HG03159 (cell line): Measurements from ENCODE around the gene AXIN2.
"Not testable (repeated sequence)": the region's sequence is repeated elsewhere in the genome, so short reads cannot be mapped to it uniquely, and the experiment has no call there.

Experiments used
- ATAC-seq: cut with Tn5 transposase; IDR thresholded peaks from one replicate; pipeline ENCODE4 v1.9.1; 2021; ENCODE audit warnings: mild to moderate bottlenecking, moderate library complexity; ENCODE audit not compliant: unreplicated experiment

The AXIN2 gene

DNA sequence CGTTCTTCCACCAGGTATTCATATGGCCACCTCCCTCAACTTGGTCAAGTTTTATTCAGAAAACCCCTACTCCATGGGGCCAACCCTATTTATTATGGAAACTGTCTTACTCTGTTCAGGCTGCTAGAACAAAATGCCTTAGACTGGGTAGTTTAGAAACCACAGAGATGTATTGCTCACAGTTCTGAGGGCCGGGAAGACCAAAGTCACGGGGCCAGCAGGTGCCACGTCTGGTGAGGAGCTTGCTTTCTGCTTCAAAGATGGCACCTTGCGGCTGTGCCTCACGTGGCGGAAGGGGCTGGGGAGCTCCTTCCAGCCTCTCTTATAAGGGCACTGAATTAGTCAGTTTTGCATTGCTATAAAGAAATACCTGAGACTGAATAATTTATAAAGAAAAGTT lies 74.3 kb downstream of the AXIN2 start:
- ATAC-seq, result no peak

DNA sequence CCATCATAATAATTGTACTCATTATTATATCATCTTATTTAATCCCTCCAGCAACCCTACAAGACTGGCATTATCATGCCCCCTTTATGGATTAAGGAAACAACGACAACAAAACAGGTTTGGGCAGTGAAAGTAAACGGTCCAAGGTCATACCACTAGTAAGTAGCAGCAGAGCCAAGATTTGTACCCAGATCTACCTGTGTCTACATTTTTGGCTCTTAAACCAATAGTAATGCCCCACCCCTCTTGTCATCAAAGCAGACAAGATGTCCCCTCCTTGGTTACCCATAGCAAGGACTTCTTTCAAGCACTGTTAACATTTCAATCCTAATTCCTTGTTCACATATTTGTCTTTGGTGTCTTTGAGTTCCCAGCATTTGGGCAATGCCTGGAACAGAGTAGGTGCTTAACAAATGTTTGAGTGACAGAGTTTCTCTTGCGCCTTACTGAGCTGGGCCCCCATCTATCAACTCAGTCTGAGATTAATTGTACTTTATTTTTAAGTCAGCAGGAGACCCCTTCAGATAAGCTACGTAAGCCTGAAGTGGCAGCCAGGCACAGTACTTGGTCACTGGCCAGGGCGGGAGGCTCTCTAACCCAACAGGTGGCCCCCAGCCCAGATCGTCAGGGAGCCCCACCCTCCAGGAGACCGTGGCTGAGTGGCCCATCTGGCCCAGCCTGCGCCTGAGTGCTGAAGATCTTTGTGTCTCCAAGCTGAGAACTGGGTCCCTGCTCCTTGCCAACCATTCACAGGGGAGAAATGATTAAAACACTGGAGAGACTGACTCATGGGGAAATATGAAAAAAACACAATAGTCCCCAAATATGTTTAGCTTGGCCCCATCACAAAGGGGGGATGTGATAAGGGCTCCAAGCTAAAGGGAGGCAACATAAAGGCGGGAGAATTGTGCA lies 75.8 kb downstream of the AXIN2 start:
- no peak for ATAC-seq

DNA sequence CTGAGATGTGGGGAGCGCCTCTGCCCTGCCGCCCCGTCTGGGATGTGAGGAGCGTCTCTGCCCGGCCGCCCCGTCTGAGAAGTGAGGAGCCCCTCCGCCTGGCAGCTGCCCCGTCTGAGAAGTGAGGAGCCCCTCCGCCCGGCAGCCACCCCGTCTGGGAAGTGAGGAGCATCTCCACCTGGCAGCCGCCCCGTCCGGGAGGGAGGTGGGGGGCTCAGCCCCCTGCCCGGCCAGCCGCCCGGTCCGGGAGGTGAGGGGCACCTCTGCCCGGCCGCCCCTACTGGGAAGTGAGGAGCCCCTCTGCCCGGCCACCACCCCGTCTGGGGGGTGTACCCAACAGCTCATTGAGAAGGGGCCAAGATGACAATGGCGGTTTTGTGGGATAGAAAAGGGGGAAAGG lies 77.0 kb downstream of the AXIN2 start:
- not testable (repeated sequence) for ATAC-seq

DNA sequence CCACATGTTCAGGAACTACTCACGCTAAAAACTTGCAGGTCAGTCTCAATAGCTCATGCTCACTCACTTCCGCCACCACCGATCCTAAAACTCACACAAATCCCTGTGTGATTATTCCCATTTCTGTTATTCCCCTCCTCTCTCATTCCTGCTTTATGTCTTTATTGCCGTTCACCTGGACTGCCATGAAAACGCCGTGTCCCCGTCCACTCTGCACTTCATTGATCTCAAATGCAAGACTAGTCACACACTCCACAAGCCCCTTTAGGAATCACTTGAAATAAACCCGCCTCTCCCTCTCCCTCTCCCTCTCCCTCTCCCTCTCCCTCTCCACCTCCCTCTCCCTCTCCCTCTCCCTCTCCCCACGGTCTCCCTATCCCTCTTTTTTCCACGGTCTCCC lies 78.0 kb downstream of the AXIN2 start:
- ATAC-seq, result no peak

DNA sequence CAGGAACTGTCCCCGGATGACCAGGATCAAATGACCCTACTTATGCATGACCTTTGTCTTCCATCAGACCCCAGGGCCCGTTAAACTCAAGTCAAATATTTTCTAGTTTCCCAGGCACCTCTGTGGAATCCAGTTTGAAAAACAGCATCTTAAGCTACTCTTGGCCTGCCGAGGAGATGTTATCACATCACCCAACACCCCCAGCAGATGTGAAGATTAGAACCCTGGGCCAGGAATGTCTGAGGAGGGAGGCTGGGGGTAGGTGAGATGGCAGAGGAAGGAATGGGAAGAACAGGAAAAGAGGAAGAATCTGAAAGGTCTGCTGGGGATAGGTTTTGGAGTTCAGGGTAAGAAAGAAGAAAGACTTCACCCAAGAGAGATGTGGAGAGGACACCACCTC lies 79.2 kb downstream of the AXIN2 start:
- ATAC-seq, result no peak

DNA sequence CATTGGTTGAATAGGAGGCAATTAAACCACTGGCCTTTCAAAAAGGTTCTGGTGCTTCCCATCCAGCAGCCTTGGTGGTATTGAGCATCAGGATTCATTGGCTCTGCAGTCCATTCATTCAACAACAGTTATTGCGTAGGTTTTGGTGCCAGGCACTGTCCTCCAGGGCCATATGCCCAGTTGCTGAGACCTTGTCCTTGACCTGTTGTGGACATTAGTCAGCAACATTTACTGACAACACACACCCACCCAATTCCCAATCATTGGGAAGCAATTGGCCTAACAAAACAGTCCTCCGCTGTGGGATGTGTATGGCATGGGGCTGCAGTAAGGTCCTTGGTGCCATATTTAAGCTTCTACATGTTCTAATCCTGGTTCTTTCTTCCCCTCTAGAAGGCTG lies 82.2 kb downstream of the AXIN2 start:
- no peak for ATAC-seq
